Measurements from ENCODE around the gene LDHAL6B.

GRCh38 chr15:59230531-59231055 lies 23.9 kb downstream of the LDHAL6B start:
- no peak for TF ChIP-seq TAF1 (IDR thresholded peaks at IDR 0.05; ENCODE audit: borderline replicate concordance, low read depth, low read length)
- TF ChIP-seq POLR2AphosphoS5 (IDR thresholded peaks at IDR 0.05; ENCODE audit: low read depth, low read length): no peak
- no peak for TF ChIP-seq REST (IDR thresholded peaks at IDR 0.05; ENCODE audit: low read depth, low read length)
